ENCODE data around the gene SHISA5. TPM values are rescaled to one million over a fixed set of nuclear protein-coding genes. Genes with fewer than 3 reads are reported as not detected.

SHISA5 gene
- polyA plus RNA-seq, 2 of the 4 experiments (the other 2 are of a cell fraction): 87.5 to 94.3 TPM

GRCh38 chr3:48536116-48536515 lies 32.1 kb upstream of the SHISA5 start:
- Histone ChIP-seq H3K9me3 (no peaks in the 10 kb centered on the region), H3K4me2 (no peak overlapping the region), H3K27ac (no peak overlapping the region), H3K4me1 (no peaks in the 10 kb centered on the region), H3K4me3 (no peak overlapping the region)
- ATAC-seq: 0 out of 6 replicates have a peak, but pooled peaks of 1 of the 2 experiments have one; percentile 7
- DNase-seq (ENCODE audit: low read depth in 1 of 2, low spot score in 1 of 2): no peak
- ChIA-PET POLR2A (no interaction called here), CTCF (interaction anchor here (1.7 to 2.0 kb wide), 2 partner anchors 13 to 262 kb away, joined by 5 to 6 read pairs; no protein-coding TSS in a partner anchor)
- no peak for FAIRE-seq
- WGBS (ENCODE audit: missing lambda C conversion rate): 93% methylated on average over 19 of the region's 19 CpGs
- TF ChIP-seq MAX (IDR thresholded peaks at IDR 0.05) (no peak), ZSCAN20 (CRISPR knock-in tag; IDR thresholded peaks at IDR 0.05) (no peak), ZFP36 (IDR thresholded peaks at IDR 0.05; ENCODE audit: borderline replicate concordance, partially characterized antibody) (no peak), USF2 (IDR thresholded peaks at IDR 0.05) (no peak), EHMT2 (IDR thresholded peaks at IDR 0.05; ENCODE audit: low read depth) (no peak), CBX2 (IDR thresholded peaks at IDR 0.05; ENCODE audit: borderline replicate concordance, low read depth) (no peak), ATOH8 (CRISPR knock-in tag; IDR thresholded peaks at IDR 0.05; ENCODE audit: low read depth) (no peak), KDM5A (IDR thresholded peaks at IDR 0.05) (no peak), ZNF302 (CRISPR knock-in tag; IDR thresholded peaks at IDR 0.05) (no peak), PBX3 (IDR thresholded peaks at IDR 0.05) (no peak), MAFK (IDR thresholded peaks at IDR 0.05; ENCODE audit: partially characterized antibody) (no peak), BCL3 (IDR thresholded peaks at IDR 0.05) (no peak), HOXA7 (CRISPR knock-in tag; IDR thresholded peaks at IDR 0.05) (no peak), EP300 (IDR thresholded peaks at IDR 0.05) (no peak), FOXS1 (CRISPR knock-in tag; IDR thresholded peaks at IDR 0.05) (no peak), SMC3 (IDR thresholded peaks at IDR 0.05) (no peak), EHF (CRISPR knock-in tag; IDR thresholded peaks at IDR 0.05) (no peak)

- TF ChIP-seq SREBF2 (IDR thresholded peaks at IDR 0.05) (no peak), ZFP36 (IDR thresholded peaks at IDR 0.05; ENCODE audit: borderline replicate concordance, partially characterized antibody) (no peak), NPAS2 (CRISPR knock-in tag; IDR thresholded peaks at IDR 0.05; ENCODE audit: borderline replicate concordance) (no peak), FOXS1 (CRISPR knock-in tag; IDR thresholded peaks at IDR 0.05) (no peak), PHF8 (IDR thresholded peaks at IDR 0.05; ENCODE audit: borderline replicate concordance, low read depth) (no peak), MAFK (IDR thresholded peaks at IDR 0.05; ENCODE audit: partially characterized antibody) (no peak), FOSL2 (IDR thresholded peaks at IDR 0.05) (no peak), FOSL2 (CRISPR knock-in tag; IDR thresholded peaks at IDR 0.05) (no peak), BCL3 (IDR thresholded peaks at IDR 0.05) (no peak), CEBPB (IDR thresholded peaks at IDR 0.05) (no peak), EHMT2 (IDR thresholded peaks at IDR 0.05; ENCODE audit: low read depth) (no peak), CHD4 (IDR thresholded peaks at IDR 0.05; ENCODE audit: borderline replicate concordance) (no peak), CBX8 (IDR thresholded peaks at IDR 0.05) (no peak), MYC (IDR thresholded peaks at IDR 0.05; ENCODE audit: borderline replicate concordance, low read length) (no peak), MAX (IDR thresholded peaks at IDR 0.05) (no peak), ZC3H11A (IDR thresholded peaks at IDR 0.05) (no peak), SMC3 (IDR thresholded peaks at IDR 0.05) (no peak), RFX5 (IDR thresholded peaks at IDR 0.05) (no peak)
- ChIA-PET CTCF (interaction anchor here (1.7 to 2.0 kb wide), 2 partner anchors 14 to 262 kb away, joined by 5 to 6 read pairs; no protein-coding TSS in a partner anchor), POLR2A (no interaction called here)
- FAIRE-seq (no peak), ATAC-seq (no peak; a peak in 1 of 6 replicates), DNase-seq (ENCODE audit: low read depth in 1 of 2, low spot score in 1 of 2) (no peak)
- H3K4me3 ChIP-seq: no peak overlapping the region
- H3K9me3 ChIP-seq: no peaks in the 10 kb centered on the region
- no peaks in the 10 kb centered on the region for H3K4me1 ChIP-seq
- no peak overlapping the region for H3K27ac ChIP-seq
- WGBS (ENCODE audit: missing lambda C conversion rate): 100% methylated on average over 4 of the region's 4 CpGs
- H3K4me2 ChIP-seq: no peak overlapping the region
Measured at GRCh38 chr3:48535578-48535977, 31.6 kb upstream of the SHISA5 start.

Data from A549 (cell line).